Thymus (tissue), 11 donors: ENCODE results near the gene SSH2. TPM values are rescaled to one million over a fixed set of nuclear protein-coding genes. Genes with fewer than 3 reads are reported as not detected.
"Not testable (repeated sequence)": the region's sequence is repeated elsewhere in the genome, so short reads cannot be mapped to it uniquely, and the experiment has no call there.

Experiments used
- DNase-seq, 9 donors: peaks; one replicate each; pipeline ENCODE4 v3.0.0-alpha.2; 2013; ENCODE audit warnings: low spot score in 9 of 9, low read depth in 6 of 9, missing footprints in 1 of 9
- H3K27ac ChIP-seq, 2 donors: one replicate each; pipeline ENCODE4 v1.5.1; 2013; ENCODE audit warnings: control low read depth in 1 of 2, low read depth in 1 of 2, low read length in 1 of 2, mild to moderate bottlenecking in 1 of 2, moderate library complexity in 1 of 2
- H3K27me3 ChIP-seq, 2 donors: one replicate each; pipeline ENCODE4 v1.5.1; 2013; ENCODE audit warnings: low read length in 1 of 2; ENCODE audit not compliant: control insufficient read depth in 2 of 2, insufficient read depth in 1 of 2
- H3K36me3 ChIP-seq, 2 donors: one replicate each; pipeline ENCODE4 v1.5.1; 2013; ENCODE audit warnings: low read length in 1 of 2, mild to moderate bottlenecking in 1 of 2, moderate library complexity in 1 of 2; ENCODE audit not compliant: control insufficient read depth in 2 of 2, insufficient read depth in 2 of 2
- H3K4me1 ChIP-seq, 2 donors: one replicate each; pipeline ENCODE4 v1.5.1; 2013; ENCODE audit warnings: low read length in 2 of 2; ENCODE audit not compliant: control insufficient read depth in 2 of 2, insufficient read depth in 2 of 2
- H3K4me3 ChIP-seq, 2 donors: one replicate each; pipeline ENCODE4 v1.5.1; 2013; ENCODE audit warnings: low read length in 2 of 2, control low read depth in 1 of 2, mild to moderate bottlenecking in 1 of 2
- H3K9me3 ChIP-seq, 2 donors: one replicate each; pipeline ENCODE4 v1.5.1; 2013; ENCODE audit warnings: low read length in 1 of 2, mild to moderate bottlenecking in 1 of 2; ENCODE audit not compliant: control insufficient read depth in 2 of 2, insufficient read depth in 1 of 2
- WGBS: extraction: QIAGEN DNeasy Blood & Tissue Kit; methylation state at CpG from one replicate; pipeline ENCODE4 v1.1.7; 2013; 5-methylcytosine and 5-hydroxymethylcytosine counted together
- polyA plus RNA-seq: library from polyadenylated mRNA; stranded (reverse); fragments of 200-250 nt; gene quantifications from one replicate; pipeline ENCODE4 v1.2.3, GENCODE V29; 2013
- total RNA-seq: library from RNA; stranded (reverse); fragments of 120-200 nt; gene quantifications from one replicate; pipeline ENCODE4 v1.2.4, GENCODE V29; 2013
- donor health status: healthy.

Gene SSH2
- total and polyA plus RNA-seq, 2 donors = 25.4 to 28.5 TPM

DNA sequence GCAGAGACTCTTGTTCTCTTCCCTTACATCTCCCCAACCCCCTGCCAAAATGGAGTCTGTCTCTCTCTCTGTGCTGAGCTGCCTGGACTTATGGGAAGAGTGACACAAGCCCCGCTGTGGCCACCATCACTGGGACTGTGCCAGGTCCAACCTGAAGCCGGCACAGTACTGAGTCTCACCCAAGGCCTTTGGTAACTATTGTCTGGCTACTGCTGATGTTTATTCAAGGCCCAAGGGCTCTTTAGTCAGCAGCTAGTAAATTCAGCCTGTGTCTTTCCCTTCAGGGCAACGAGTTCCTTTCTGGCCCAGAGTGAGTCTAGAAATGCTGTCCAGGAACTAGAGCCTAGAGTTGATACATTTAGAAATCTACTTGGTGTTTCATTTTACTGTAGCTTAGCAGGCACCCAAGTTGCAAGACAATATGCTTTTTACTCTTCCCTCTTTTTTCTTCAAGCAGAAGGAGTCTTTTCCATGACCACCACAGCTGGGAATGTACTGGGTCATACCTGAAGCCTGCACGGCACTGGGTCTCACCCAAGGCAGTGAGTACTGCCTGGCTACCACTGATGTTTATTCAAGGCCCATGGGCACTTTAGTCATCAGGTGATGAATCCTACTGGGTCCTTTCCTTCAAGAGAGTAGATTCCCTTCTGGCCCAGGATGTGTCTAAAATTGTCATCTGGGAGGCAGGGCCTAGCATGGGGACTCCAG lies 29.1 kb upstream of the SSH2 start:
- no peak overlapping the region for H3K4me3 ChIP-seq
- H3K27me3 ChIP-seq = no peaks in the 10 kb centered on the region
- H3K4me1 ChIP-seq = no peaks in the 10 kb centered on the region
- 92% methylated on average over 4 of the region's 4 CpGs for WGBS
- no peak for DNase-seq
- no peak overlapping the region for H3K27ac ChIP-seq
- H3K9me3 ChIP-seq = peaks cover 4 to 10% of the 10 kb centered on the region in 2 donors
- no peaks in the 10 kb centered on the region for H3K36me3 ChIP-seq

DNA sequence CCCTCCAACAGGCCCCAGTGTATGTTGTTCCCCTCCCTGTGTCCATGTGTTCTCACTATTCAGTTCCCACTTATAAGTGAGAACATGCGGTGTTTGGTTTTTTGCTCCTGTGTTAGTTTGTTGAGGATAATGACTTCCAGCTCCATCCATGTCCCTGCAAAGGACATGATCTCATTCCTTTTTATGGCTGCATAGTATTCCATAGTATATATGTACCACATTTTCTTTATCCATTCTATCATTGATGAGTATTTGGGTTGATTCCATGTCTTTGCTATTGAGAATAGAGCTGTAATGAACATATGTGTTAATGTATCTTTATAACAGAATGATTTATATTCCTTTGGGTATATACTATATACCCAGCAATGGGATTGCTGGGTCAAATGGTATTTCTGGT lies 27.5 kb upstream of the SSH2 start:
- not testable (repeated sequence) for H3K27ac ChIP-seq, DNase-seq, H3K4me3 ChIP-seq, H3K4me1 ChIP-seq, H3K27me3 ChIP-seq, H3K36me3 ChIP-seq
- WGBS = 98% methylated on average over 1 of the region's 1 CpG
- H3K9me3 ChIP-seq = peaks cover 4 to 11% of the 10 kb centered on the region in 2 donors

DNA sequence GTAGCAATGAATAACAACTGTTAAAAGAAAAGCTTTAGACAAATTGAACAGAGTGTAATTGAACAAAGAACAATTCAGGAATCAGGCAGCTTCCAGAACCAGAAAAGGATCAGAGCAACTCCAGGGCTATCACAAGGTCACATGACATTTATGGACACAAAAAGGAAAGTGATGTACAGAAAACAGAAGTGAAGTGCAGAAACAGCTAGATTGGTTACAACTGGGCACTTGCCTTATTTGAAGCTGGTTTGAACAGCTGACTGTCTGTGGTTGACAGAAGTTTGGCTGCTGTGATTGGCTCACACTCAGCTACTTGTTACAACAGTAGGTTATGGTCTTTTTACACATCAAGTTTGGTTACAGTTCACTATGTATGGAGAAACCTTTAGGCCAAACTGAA lies 26.2 kb upstream of the SSH2 start:
- Histone ChIP-seq H3K9me3 (peaks cover 4 to 11% of the 10 kb centered on the region in 2 donors), H3K4me1 (no peaks in the 10 kb centered on the region), H3K27ac (no peak overlapping the region), H3K4me3 (no peak overlapping the region), H3K27me3 (no peaks in the 10 kb centered on the region), H3K36me3 (no peaks in the 10 kb centered on the region)
- no peak for DNase-seq

DNA sequence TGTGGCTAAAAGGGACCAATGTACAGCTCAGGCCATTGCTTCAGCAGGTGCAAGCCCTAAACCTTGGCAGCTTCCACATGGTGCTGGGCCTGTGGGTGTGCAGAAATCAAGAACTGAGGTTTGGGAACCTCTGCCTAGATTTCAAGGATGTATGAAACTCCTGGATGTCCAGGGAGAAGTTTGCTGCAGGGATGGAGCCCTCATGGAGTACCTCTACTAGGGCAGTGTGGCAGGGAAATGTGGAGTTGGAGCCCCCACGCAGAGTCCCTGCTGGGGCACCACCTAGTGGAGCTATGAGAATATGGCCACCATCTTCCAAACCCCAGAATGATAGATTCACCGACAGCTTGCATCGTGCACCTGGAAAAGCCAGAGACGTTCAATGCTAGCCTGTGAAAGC lies 24.4 kb upstream of the SSH2 start:
- H3K27ac ChIP-seq = no peak overlapping the region
- 96% methylated on average over 4 of the region's 4 CpGs for WGBS

DNA sequence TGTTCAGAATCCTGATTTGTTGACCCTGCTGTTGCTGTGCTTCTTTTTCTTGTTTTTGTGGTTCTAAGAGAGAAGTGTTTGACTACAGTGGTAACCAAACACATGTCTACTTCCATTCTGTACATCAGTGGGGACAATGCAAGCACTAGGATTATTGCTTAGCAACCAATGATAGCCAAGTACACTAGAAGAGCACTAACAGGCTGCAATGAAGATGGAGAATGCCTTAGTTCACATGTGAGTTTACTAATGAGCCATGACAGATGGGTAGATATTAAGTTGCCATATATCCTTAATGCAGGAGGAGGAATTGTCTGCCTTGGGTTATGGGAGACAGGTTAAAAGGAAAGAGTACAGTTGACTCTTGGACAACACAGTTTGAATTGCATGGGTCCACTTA lies 19.7 kb upstream of the SSH2 start:
- Histone ChIP-seq H3K9me3 (peaks cover 4 to 7% of the 10 kb centered on the region in 2 donors), H3K36me3 (no peaks in the 10 kb centered on the region), H3K4me1 (no peaks in the 10 kb centered on the region), H3K4me3 (no peak overlapping the region), H3K27me3 (no peaks in the 10 kb centered on the region), H3K27ac (no peak overlapping the region)
- DNase-seq = no peak

More for the DNA sequence above, 24.4 kb upstream of the SSH2 start:
- no peak for DNase-seq
- Histone ChIP-seq H3K27me3 (no peaks in the 10 kb centered on the region), H3K4me1 (no peaks in the 10 kb centered on the region), H3K36me3 (no peaks in the 10 kb centered on the region), H3K4me3 (no peak overlapping the region), H3K9me3 (peaks cover 4 to 11% of the 10 kb centered on the region in 2 donors)

DNA sequence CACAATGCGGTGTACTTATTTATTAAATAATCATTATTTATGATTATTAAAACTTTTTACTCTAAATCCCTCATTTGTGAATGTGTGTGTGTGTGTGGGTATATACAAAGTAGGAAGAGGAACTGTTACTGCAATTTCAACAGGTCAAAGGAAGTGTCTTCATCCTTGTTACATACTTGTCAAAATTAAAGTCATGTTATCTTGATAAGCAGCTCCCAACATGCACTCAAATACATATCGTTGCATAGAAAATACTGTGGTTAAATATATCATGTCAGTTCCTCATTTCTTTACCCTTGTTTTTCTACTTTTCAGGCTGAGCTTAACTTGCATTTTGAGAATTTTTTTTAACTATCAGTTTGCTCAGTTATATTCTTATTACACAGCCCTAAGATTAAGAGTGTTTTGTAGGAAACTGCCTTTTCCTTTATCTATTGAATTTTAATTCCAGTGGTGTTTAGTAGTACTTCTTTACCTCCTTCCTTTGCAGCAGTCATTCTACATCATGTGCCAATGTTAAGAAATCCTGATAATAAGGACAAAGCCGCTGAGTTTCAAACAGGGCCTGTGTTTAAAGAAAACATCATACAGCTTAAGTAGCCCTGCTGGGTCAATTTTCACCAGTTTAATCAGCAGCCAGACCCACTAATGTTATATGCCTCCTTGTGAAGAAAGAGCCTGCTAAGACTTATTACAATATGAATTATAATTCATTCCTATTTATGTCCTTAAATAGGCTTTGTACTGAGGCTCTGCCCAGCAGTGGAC lies 18.6 kb upstream of the SSH2 start:
- no peaks in the 10 kb centered on the region for H3K4me1 ChIP-seq
- H3K27me3 ChIP-seq = no peaks in the 10 kb centered on the region
- no peak overlapping the region for H3K27ac ChIP-seq
- no peaks in the 10 kb centered on the region for H3K9me3 ChIP-seq
- no peaks in the 10 kb centered on the region for H3K36me3 ChIP-seq
- 55% methylated on average over 3 of the region's 3 CpGs for WGBS
- no peak overlapping the region for H3K4me3 ChIP-seq
- no peak for DNase-seq

DNA sequence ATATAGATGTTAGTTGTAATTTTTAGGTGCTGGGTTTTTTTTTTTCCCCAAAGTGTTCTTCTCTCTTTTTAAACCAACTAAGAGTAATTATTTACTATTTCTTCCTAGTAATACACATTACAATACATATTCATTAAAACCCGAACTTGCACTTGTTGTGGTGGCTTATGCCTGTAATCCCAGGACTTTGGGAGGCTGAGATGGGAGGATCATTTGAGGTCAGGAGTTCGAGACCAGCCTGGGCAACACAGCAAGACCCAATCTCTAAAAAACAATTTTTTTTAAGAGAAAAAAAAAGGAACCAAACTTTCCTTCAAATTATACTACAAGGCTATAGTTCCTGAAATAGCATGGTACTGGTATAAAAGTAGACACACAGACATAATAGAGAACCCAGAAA lies 15.3 kb upstream of the SSH2 start:
- no peak for DNase-seq
- no peak overlapping the region for H3K4me3 ChIP-seq
- H3K4me1 ChIP-seq = no peaks in the 10 kb centered on the region
- no peak overlapping the region for H3K27ac ChIP-seq
- no peaks in the 10 kb centered on the region for H3K9me3 ChIP-seq
- H3K27me3 ChIP-seq = no peaks in the 10 kb centered on the region
- WGBS = 97% methylated on average over 2 of the region's 2 CpGs
- no peaks in the 10 kb centered on the region for H3K36me3 ChIP-seq

DNA sequence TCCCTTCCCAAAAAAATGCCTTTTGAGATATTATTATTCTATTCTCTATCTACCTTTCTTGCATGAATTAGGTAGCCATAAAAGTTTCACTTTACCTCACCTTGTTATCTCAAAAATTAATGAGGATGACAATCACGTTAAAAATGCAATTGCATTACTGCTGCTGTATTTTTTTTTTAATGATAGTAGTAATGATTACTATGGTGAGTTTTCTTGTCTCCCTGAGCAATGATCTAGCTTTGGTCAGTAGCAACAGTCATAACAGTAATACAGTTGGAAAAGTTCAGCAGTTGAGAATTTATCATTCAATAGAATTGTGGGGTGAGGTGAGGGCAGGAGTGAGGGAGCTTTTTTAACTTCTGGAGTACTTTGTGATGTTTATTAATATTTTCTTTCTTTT lies 11.3 kb upstream of the SSH2 start, which contains the start of gene EFCAB5:
TSS of gene EFCAB5 (plus strand) at position 301 of the 400 bp plus-strand sequence. CDS start 163 bp downstream, outside the sequence.
- WGBS = 93% methylated on average over 1 of the region's 1 CpG
- H3K9me3 ChIP-seq = no peaks in the 10 kb centered on the region
- no peaks in the 10 kb centered on the region for H3K27me3 ChIP-seq
- no peak within 1 kb of the TSS for H3K4me3 ChIP-seq
- H3K27ac ChIP-seq = no peak within 1 kb of the TSS
- DNase-seq = no peak
- H3K36me3 ChIP-seq = no peaks in the 10 kb centered on the region
- peaks cover 2 to 5% of the 10 kb centered on the region in 2 donors for H3K4me1 ChIP-seq

DNA sequence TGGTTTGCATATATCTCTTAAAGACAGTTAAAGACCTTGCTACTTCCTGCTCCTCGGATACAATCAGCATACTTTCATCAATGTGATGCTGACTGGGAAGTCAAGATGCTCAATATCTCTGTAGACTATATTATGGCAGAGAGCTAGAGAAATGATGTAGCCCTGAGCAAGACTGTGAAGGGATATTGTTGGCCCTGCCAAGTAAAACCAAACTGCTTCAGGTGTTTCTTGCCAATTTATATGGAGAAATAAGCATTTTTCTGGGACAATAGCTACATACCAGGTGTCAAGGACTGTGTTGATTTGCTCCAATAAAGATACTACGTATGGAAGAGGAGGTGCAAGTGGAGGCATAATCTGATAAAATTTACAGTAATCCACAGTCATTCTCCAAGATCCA lies 6.7 kb upstream of the SSH2 start:
- Histone ChIP-seq H3K27me3 (no peaks in the 10 kb centered on the region), H3K27ac (no peak overlapping the region), H3K4me1 (peaks cover 2 to 7% of the 10 kb centered on the region in 2 donors), H3K9me3 (no peaks in the 10 kb centered on the region), H3K36me3 (no peaks in the 10 kb centered on the region), H3K4me3 (no peak overlapping the region)
- no peak for DNase-seq
- WGBS = 94% methylated on average over 2 of the region's 2 CpGs
